Hematopoietic multipotent progenitor cell treated with erythropoietin and hydrocortisone succinate and interleukin-3 and kit ligand, for 17 days (in vitro differentiated cells): ENCODE measurements around the gene ERFL.
"Not testable (repeated sequence)": the region's sequence is repeated elsewhere in the genome, so short reads cannot be mapped to it uniquely, and the experiment has no call there.

Experiments used
- DNase-seq: peaks from one replicate; pipeline ENCODE4 v3.0.0-alpha.2; 2015; ENCODE audit warnings: low spot score

ERFL gene

DNA sequence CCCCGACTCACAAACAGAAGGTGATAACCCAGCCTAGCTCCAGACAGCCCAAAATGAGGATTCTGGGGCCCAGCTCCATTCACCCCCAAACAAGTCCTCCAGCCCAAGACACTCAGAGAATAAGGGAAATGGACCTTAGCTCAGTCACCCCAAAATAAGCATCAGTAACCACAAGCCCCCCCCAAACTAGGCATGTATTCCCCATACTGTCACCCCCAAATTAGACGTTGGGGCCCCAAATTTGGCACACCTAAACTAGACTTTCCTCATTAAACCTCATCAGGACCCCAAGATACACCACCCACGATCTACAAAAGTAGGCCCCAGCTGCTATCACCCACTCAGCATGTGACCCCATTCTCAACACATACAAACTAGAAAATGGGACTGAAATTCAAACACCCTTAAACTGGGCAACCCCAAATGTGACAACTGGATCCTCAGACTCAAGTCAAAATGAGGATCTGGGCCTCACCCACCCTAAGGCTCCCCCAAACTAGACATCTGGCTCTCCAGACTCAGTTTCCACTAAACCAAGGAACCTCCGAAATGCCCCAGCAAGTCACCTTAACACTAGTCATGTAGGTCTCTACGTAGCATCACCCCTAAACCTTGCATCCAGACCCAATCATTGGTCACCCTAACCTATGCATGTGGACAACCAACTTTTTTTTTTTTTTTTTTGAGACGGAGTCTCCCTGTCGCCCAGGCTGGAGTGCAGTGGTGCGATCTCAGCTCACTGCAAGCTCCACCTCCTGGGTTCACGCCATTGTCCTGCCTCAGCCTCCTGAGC, 13.4 kb upstream of the ERFL start:
- DNase-seq, result no peak

DNA sequence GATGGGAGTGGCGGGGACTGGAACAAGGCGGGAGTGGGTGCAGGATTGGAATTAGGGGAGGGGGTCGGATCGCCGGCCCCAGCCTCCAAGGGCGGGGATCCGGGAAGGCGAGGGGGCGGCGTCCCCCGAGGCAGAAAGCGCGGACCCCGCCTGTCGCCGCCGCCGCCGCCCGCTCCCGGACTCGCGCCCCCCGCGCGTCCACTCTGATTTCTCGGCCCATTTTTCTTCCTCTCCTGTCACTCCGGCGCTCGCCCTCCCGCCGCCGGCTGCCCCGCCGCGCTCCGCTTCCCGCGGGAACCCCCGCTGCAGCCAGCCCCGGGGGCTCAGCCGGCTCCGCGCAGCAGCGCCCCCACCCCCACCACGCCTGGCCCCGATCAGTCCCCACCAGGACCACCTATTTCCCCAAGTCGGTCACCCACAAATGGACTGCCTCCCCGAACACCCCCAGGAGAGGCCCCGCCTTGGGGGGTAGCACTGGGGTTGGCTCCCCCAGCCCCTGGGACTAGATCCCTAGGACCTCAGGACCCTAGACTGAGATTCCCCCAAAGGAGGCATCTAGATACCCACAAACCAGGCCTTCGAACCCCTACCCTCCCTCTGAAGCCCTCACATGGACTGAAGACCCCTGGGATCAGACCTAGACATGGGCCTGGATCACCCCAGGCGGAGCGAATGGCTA, 12.6 kb upstream of the ERFL start:
- no peak for DNase-seq

DNA sequence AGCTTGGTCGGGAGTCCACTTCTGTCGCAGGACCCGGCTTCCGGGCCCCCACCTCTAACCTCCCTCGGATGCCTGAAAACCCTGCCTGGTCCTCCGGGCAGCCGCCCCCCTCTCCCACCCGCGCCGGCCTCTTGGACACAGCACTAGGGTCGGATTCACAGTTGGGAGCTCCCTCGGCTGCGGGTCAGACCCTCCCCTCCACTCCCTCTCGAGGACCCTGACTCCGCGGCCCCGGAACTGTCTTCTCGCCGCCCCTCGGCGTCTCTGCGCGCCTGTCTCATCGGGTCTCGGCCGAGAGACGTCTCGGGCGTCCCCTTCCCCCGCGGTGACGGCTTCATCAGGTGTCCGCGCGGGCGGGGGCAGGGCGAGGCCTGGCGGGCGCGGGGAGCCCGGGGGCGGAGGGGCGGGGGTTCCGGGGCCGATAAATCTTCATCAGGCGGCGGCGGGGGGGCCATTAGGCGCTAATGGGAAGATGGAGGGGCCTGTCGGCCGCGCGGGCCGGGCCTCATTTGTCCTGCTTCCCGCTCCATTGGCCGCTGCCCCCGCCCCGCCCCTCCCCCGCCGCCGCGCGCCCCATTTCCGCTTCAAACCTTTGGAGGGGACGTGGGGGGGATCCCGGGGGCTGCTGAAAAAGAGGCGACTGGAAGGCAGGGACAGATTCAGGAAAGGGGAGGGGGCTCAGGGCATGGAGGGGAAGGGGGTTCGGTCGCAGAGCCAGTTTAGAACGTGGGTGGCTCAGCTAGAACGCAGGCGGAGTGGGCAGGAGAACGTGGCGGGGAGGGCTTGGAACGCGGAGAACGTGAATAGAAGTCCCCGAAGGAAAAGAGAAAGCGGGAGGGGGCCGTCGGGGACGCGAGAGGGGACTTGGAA, 11.8 kb upstream of the ERFL start:
- DNase-seq, result no peak

DNA sequence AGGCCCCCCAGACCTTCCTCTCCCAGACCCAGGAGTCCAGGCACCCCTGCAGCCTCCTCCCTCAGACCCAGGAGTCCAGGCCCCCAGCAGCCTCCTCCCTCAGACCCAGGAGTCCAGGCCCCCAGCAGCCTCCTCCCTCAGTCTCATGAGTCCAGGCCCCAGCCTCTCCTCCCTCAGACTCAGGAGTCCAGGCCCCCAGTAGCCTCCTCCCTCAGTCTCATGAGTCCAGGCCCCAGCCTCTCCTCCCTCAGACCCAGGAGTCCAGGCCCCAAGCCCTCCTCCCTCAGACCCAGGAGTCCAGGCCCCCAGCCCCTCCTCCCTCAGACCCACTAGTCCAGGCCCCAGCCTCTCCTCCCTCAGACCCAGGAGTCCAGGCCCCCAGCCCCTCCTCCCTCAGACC, 11.0 kb upstream of the ERFL start:
- DNase-seq, result not testable (repeated sequence)

DNA sequence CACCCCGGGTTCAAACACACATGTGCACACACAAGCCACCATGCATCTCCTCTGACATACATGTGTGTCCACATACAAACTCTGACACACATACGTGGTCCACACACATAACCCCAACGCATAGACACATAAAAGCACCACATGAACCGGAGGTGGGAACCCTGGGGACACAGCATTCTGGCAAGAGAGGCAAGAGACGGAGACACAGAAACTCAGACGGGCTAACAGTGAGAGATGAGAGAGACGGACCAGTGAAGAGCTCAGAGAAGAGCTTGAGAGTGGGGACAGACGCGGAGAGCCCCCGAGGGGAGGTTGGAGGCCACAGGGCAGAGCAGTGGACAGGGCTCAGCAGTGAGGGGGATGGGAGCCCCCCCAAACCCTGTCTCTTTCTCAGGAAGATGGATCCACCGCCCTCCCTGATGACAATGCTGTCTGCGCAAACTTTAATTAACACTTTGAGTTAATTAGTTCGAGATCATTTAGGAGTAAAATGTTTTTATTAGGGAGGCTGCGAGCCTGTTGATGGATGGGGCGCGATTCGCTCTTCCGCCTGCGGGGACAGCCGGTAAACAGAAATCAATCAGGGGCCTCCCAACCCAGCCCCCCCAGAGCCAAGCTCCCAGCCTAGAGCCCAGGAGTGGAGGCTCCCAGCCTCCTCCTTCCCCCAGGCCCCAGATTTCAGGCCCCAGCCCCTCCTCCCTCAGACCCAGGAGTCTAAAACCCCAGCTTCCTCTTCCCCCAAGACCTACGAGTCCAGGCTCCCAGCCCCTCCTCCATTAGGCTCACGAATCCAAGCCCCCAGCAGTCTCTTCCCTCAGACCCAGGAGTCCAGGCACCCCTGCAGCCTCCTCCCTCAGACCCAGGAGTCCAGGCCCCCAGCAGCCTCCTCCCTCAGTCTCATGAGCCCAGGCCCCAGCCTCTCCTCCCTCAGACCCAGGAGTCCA, 9.5 kb upstream of the ERFL start:
- no peak for DNase-seq

DNA sequence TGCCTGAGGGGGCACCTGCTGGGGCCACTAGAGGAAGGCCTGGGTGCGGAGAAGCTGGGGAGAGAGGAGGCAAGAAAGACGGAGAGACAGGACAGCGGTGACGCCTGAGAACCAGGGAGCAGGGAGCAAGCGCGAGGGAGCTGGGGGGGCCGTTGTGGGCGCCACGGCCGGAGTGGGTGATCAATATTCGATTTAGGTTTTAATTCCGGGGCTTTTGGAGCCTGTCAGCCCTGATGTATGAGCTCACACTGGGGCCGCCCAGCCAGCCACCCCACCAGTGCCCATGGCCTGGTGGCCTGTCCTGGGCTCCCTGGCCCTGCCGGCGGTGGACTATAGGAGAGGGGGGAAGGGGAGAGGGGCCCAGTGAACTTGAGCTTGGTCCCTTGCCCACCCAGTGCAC, 8.7 kb upstream of the ERFL start:
- DNase-seq, result no peak

DNA sequence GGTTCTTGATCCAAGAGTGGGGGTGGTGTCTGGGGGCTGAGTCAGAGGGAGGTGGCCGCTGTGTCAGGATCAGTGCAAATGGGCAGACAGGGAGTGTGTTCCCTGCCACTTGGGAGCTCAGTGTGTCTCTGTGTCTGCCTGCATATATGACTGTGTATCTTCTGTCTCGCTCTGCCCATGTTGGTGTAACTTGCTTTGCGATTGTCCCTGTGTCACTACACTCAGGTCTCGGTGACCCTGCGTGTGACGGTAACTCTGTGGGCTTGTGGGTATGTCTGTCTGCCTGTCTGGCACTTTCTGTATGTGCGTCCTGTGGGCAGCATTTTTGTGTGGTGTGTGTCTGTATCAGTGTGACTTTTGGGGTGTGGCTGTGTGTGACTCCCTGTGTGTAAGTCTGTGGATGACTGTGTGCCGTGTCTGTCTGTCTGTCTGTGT, 8.2 kb upstream of the ERFL start:
- peak; percentile 2 for DNase-seq

DNA sequence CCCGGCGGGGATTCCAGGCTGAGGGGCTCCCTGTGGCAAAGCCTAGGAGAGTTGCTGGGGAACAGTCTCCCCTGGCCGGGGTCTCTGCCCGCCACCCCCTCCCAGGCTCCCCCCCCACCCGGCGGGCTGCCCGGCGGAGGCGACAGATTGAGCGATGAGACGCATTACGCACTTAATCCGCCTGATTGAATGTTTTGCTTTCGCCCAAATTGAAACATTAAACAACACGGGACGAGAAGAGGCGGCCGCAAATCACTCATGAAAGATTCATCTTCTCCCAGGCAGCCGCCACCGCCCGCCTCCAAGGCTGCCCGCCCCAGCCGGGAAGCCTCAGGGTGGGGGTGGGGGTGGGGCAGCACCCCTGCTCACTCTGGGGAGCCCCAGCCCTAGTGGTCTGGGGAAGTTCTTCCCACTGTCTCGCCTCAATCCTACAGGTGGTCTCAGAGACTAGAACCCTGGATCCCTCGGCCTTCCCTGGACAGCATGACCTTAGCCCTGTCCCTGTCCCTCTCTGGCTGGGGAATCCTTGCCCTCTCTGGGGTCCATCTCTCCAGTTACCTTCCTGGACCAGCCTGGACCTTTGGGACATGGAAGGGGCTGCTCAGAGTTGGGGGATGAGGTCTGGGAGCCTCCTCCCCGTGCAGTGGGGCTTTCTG, 7.6 kb upstream of the ERFL start:
- DNase-seq, result no peak

DNA sequence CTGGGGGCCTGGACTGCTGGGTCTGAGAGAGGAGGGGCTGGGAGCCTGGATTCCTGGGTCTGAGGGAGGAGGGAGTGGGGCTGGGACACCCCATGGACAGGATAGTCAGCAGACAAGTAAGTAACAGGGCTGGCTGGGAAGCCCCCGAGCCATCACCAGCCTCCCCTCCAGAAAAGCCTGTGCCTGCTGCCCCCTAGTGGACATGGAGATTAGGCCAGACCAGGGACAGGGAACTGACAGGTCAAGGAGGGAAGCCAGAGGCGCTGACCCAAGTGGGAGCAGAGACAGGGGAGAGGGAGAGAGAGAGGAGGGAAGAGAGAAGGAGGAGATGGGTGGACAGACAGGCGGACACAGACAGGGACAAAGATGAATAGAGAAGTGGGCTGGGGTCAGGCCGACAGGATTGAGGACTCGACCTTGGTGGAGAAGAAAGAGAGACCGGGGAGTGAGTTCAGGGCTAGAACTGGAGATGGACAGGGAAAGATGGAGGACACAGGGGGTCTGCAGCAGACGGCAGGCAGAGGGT, 6.7 kb upstream of the ERFL start:
- DNase-seq, result peak; percentile 69

DNA sequence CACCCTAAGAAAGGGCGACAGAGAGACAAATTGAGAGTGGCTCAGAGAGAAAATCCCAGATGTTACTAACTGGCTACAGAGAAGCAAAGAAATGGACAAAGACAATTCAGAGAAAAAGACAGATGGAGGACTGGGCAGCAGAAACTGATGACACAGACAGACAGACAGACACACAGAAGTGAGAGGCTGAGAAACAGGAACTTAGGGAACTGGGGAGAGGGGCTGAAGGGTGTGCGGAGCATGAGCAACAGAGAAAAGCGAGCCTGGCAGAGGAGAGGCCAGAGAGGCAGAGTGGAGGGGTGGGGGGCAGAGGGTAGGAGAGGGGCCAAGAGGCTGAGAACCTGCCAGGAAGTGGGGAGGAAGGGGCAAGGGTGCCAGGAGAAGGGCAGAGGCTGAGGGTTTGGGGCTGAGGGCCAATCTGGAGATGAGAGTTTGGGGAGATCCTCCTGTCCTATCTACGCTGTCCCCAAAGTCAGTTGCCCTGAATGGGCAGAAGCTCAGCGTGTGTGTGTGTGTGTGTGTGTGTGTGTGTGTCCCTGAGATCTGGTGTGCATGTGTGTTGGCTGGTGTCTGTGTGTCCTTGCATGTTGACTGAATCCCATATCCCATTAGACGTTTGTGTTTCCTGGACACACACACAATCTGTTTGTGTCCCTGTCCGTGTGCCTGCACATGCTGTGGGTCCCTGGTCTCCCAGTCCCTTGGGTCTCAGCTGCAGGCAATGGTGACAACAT, 5.6 kb upstream of the ERFL start:
- DNase-seq, result no peak

DNA sequence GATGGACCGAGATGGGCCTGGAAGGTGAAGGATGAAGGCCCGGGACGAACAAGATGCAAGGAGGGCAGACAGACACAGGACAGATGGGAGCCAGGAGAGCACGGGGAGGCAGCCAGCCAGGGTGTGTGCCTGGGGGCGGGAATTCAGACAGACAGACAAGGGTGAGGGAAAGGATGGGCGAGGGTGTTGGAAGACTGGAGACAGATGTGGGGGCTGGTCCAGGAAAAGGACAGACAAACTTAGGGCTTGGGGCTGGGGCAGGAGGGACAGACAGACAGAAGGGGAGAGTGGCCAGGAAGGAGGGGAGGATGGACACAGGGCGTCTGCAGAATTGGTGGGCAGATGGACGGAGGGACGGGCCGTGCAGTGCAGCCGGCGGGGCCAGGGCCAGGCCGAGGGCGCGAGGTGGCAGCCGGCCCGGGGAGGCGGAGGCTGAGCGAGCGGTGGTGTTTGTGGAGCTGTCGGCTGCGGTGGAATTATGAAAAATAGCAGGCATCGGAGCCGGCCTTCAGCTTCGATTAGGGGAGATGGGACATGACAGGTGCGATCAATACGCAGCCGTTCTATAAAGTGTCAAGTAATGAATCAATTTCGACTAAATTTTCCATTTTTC, 4.6 kb upstream of the ERFL start:
- no peak for DNase-seq

DNA sequence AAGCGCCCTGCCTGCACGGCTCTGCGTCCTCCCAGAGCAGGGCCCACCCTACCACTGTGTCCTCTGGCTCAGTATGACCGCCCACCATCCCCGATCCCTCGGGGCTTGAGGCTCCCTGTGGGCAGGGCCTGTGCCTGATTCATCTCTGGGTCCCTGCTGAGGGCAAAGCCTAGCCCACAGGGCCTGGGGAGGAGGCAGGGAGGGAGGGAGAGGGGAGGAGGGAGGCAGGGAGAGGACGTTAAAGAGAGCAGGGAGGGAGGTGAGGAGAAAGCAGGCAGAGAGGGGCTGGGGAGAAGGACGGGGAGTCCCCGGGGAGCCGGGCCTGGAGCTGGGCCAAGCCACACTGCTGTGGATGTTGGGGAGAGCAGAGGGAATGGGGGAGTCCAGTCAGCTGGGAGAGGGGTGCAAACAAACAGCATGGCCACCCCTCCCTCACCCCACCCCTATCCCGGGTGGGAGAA, 4.0 kb upstream of the ERFL start:
- no peak for DNase-seq

DNA sequence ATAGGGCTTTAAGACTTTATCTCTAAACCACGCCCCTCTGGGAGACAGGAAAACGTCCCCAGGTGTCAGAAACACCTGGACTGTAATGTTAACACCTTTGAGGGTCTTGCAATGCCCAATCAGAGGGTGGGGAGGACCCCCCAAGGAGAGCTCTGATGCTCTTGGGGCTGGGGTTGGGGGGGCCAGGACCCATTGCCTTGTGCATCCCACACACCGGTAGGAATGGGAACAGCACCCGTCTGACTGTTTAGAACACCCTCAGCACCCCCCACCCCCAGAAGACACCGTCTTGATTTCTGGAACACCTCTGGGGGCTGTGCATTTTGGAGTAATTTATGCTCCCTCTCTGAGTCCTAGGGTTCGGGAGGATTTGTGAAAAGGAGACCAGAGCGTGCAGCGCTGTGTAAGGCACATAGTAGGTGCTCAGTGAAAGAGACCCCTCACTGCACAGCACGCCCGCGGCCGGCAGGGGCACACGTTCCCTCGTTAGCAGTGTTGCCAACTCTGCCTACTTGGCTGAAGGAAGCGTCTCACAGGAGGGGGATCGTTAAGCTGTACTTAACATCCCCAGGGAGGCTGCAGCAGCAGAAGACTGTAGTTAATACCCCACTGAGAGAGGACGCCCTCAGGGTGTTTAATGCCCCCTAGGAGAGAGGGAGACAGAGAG, 2.8 kb upstream of the ERFL start:
- DNase-seq, result no peak

DNA sequence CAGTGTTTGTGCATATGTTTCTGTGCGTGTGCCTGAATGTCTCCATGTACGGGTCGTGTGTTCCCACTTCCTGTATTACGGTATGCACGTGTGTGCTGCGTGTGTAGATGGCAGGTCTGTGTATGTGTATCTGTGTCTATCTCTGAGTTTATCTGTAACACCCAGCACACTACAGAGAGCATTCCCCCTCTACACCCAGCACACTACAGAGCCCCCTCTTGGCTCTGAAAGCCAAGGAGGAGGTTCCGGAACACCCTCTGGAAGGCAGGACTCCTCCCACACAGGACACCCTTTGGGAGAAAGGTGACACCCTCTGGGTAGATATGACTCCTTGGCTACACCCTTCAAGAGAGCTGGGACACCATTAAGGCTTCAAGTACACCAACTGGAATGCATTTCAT, 2.1 kb upstream of the ERFL start:
- DNase-seq, result no peak

DNA sequence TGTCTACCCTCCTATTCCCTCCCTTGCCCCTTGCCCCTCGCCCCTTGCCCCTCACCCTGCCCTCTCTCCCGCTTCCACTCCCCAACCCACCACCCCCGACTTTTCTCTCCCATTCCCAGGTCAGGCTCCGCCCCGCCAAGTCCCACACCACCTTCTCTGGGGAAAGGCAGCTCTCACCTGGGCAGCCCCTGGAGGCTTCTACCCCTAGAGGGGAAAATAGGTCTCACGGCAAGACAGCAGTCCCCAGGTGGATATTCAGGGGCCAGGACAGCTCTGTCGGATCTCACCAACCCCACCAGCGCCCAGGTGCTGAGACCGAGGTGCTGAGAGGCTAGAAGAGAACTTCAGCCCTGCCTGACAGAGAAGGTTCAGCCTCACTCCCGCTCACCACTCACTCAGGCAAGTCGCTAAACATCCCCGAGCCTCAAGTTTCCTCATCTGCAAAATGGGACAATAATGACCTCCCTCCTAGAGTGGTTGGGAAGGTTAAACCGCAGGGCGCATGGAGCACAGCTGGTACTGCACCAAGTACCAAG, 1.4 kb upstream of the ERFL start:
- no peak for DNase-seq

DNA sequence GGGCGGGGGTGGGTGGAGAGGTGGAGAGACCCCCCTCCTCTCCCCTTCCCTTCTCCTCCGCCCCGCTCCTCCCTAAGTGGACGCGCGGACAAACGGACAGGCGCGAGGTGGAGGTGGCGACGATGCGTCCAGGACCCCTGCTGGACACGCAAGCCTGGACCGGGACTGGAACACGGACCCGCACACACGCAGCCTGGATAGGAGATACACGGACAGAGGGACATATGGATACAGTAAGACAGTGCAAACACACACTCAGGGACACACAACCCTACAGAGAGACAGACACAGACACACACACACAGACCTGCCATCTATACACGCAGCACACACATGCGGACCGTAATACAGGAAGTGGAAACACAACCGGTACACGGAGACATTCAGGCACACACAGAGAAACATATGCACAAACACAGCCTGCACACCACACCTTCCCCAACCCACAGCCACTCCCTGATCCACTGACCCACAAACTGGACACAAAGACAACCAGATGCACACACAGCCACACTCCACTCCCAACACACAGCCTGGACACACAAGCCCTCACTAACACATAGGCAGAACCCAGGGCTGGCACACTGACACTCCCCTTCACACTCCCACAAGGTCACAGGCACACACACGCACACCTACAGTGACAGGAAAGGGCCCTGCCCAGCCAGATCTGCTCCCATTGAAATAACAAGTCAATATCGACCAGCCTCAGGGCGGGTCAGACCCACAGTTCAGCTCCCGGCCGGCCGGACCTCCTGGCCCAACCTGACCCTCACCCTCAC, 696 bp upstream of the ERFL start:
- no peak for DNase-seq

DNA sequence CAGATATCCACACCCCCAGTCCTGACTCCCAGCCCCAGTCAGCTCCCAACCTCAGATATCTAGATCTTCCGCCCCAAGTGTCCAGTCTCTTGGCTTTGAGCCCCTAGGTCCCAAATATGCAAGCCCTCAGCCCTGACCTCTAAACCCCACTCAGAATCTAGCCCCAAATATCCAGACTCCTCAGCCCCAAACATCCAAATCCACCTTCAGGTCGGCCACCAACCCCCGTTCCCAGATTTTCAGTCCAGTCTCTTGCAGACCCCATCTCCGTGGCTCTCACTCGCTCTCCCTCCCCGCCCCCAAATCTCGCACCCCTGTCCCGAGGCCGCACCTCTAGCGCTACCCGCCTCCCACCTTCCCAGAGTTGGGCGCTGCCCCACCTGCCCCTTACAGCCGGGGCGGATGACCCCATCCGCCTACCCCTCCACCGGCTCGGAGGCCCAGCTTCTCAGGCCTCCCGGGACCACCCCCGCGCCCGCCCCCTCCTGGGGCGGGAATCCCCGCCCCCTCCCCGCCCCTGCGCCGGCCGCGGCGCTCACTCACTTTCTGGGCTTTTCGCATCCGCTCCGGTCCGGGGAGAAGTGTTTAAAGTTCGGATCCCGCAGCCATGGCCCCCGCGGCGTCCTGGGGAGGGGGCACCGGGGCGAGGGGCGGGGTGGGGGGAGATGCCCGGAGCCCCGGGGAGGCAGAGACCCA, 604 bp downstream of the ERFL start:
- DNase-seq, result no peak
